Astrocyte (in vitro differentiated cells and primary cell): ENCODE results near the gene KLHDC10. TPM values are rescaled to one million over a fixed set of nuclear protein-coding genes. Genes with fewer than 3 reads are reported as not detected.

Experiments
- DNase-seq: peaks from one replicate; pipeline ENCODE4 v3.0.0-alpha.2; 2010; ENCODE audit warnings: low read depth
- FAIRE-seq: peaks from 2 replicates; lab custom pipeline; 2011; peaks lifted over from hg19 to GRCh38; lab: Jason Lieb, UNC
- H2AFZ ChIP-seq: 2 replicates; pipeline ENCODE4 v1.6.0; 2012; ENCODE audit warnings: low read depth, low read length, inconsistent platforms
- H3K27ac ChIP-seq: 2 replicates; pipeline ENCODE4 v1.5.1; 2011; ENCODE audit warnings: low read depth, low read length, inconsistent platforms
- H3K27me3 ChIP-seq: 2 replicates; pipeline ENCODE4 v1.6.0; 2011; ENCODE audit warnings: low read length, inconsistent platforms; ENCODE audit not compliant: insufficient read depth
- H3K36me3 ChIP-seq: 2 replicates; pipeline ENCODE4 v1.5.1; 2011; ENCODE audit warnings: low read length, inconsistent platforms; ENCODE audit not compliant: insufficient read depth
- H3K4me1 ChIP-seq: 2 replicates; pipeline ENCODE4 v1.5.1; 2011; ENCODE audit warnings: low read length, inconsistent platforms; ENCODE audit not compliant: insufficient read depth
- H3K4me2 ChIP-seq: 2 replicates; pipeline ENCODE4 v1.6.0; 2012; ENCODE audit warnings: low read length, inconsistent platforms
- H3K4me3 ChIP-seq: 2 replicates; pipeline ENCODE4 v1.5.1; 2011; ENCODE audit warnings: low read depth, mild to moderate bottlenecking, low read length, inconsistent platforms; ENCODE audit not compliant: insufficient read depth
- H3K79me2 ChIP-seq: 2 replicates; pipeline ENCODE4 v1.6.0; 2012; ENCODE audit warnings: mild to moderate bottlenecking, low read length, inconsistent platforms; ENCODE audit not compliant: insufficient read depth
- H3K9ac ChIP-seq: 2 replicates; pipeline ENCODE4 v1.6.0; 2012; ENCODE audit warnings: mild to moderate bottlenecking, low read length, inconsistent platforms
- H3K9me3 ChIP-seq: 2 replicates; pipeline ENCODE4 v1.5.1; 2012; ENCODE audit warnings: low read depth, mild to moderate bottlenecking, low read length, inconsistent platforms; ENCODE audit not compliant: insufficient read depth
- H4K20me1 ChIP-seq: 2 replicates; pipeline ENCODE4 v1.6.0; 2012; ENCODE audit warnings: low read length, inconsistent platforms; ENCODE audit not compliant: insufficient read depth
- H3K27ac Mint-ChIP-seq: one replicate; pipeline ENCODE4 v1.8.0; 2021; ENCODE audit warnings: mild to moderate bottlenecking, mixed read lengths; ENCODE audit not compliant: unreplicated experiment
- H3K27me3 Mint-ChIP-seq: one replicate; pipeline ENCODE4 v1.8.0; 2021; ENCODE audit warnings: low read depth, mixed read lengths; ENCODE audit not compliant: unreplicated experiment
- H3K36me3 Mint-ChIP-seq: one replicate; pipeline ENCODE4 v1.8.0; 2021; ENCODE audit warnings: low read depth, mixed read lengths; ENCODE audit not compliant: unreplicated experiment
- H3K4me1 Mint-ChIP-seq: one replicate; pipeline ENCODE4 v1.8.0; 2021; ENCODE audit warnings: low read depth, mixed read lengths; ENCODE audit not compliant: unreplicated experiment
- H3K4me3 Mint-ChIP-seq: one replicate; pipeline ENCODE4 v1.8.0; 2021; ENCODE audit warnings: mild to moderate bottlenecking, moderate library complexity, mixed read lengths; ENCODE audit not compliant: unreplicated experiment
- H3K9me3 Mint-ChIP-seq: one replicate; pipeline ENCODE4 v1.8.0; 2021; ENCODE audit warnings: mild to moderate bottlenecking, mixed read lengths; ENCODE audit not compliant: unreplicated experiment
- EZH2 ChIP-seq: IDR thresholded peaks from 2 replicates; pipeline ENCODE4 v1.6.1; 2012; ENCODE audit warnings: mild to moderate bottlenecking, low read length, inconsistent platforms; ENCODE audit not compliant: insufficient read depth
- total RNA-seq: library from RNA; stranded (reverse); gene quantifications from 2 replicates; pipeline ENCODE4 v1.2.1, GENCODE V29; 2021
- TF ChIP-seq, protein P1 (sequence below): IDR thresholded peaks from 2 replicates; pipeline ENCODE4 v1.5.1; 2011; ENCODE audit warnings: low read depth, mild to moderate bottlenecking, inconsistent platforms, low read length, moderate library complexity; ENCODE audit not compliant: insufficient read depth

The KLHDC10 gene
- total RNA-seq, 1 donor from 2014 or later = 33.2 TPM

DNA sequence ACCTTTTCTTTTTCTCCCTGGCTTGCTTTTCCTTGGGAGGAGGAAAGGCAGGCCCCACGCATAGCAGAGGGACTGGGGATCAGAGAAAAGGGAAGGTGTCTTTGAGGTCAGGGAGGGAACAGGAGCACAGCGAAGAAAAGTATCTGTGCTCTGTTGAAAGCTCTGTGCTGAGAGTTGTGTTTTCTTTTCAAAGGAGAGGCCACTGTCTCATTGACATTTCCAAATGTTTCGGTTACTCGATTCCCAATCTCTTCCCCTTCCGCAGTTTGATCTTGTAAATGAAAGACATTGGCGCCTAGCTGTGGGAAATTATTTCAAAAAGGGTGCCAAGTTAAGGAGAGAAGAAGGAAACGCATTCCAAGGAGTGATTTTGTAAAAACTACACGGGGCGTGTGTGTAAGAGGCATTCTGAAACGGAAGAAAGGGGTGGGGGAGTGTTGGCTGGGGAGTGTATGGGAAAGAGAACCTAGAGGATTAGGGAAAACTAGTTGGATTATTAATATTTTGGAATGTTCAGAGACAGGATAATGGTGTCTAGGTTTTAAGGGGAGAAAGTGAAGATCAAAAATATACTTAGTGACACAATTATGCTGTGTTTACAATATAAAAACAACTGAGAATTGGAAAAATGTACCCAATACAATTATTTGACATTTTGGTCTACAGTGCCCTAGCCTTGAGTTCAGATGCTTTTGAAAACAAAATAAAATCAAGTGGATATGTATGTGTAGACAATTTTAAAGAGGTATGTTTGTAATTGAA, 708 bp downstream of the KLHDC10 start:
- Histone ChIP-seq H3K4me3 (peak overlapping the region; percentile 87), H3K27ac (peak overlapping the region; percentile 29), H4K20me1 (peaks cover 18% of the 10 kb centered on the region), H3K79me2 (peaks cover 55% of the 10 kb centered on the region), H3K36me3 (no peaks in the 10 kb centered on the region), H3K4me2 (peak overlapping the region; percentile 93), H3K9me3 (no peaks in the 10 kb centered on the region), H3K9ac (peak overlapping the region; percentile 85), H3K27me3 (no peaks in the 10 kb centered on the region), H3K4me1 (peaks cover 12% of the 10 kb centered on the region), H2AFZ (peak overlapping the region; percentile 52)
- H3K27me3 Mint-ChIP-seq = no peaks in the 10 kb centered on the region
- peaks cover 7% of the 10 kb centered on the region for H3K4me1 Mint-ChIP-seq
- no peak for FAIRE-seq
- H3K27ac Mint-ChIP-seq = peak overlapping the region; percentile 93
- H3K36me3 Mint-ChIP-seq = no peaks in the 10 kb centered on the region
- DNase-seq = peak; percentile 9
- TF ChIP-seq, protein P1, sequence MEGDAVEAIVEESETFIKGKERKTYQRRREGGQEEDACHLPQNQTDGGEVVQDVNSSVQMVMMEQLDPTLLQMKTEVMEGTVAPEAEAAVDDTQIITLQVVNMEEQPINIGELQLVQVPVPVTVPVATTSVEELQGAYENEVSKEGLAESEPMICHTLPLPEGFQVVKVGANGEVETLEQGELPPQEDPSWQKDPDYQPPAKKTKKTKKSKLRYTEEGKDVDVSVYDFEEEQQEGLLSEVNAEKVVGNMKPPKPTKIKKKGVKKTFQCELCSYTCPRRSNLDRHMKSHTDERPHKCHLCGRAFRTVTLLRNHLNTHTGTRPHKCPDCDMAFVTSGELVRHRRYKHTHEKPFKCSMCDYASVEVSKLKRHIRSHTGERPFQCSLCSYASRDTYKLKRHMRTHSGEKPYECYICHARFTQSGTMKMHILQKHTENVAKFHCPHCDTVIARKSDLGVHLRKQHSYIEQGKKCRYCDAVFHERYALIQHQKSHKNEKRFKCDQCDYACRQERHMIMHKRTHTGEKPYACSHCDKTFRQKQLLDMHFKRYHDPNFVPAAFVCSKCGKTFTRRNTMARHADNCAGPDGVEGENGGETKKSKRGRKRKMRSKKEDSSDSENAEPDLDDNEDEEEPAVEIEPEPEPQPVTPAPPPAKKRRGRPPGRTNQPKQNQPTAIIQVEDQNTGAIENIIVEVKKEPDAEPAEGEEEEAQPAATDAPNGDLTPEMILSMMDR = no peak
- H3K9me3 Mint-ChIP-seq = no peaks in the 10 kb centered on the region
- peak overlapping the region; percentile 98 for H3K4me3 Mint-ChIP-seq

GRCh38 chr7:130071701-130072622, 1.6 kb downstream of the KLHDC10 start:
- Histone ChIP-seq H3K9me3 (no peaks in the 10 kb centered on the region), H3K4me3 (peak overlapping the region; percentile 87), H4K20me1 (peaks cover 20% of the 10 kb centered on the region), H3K9ac (peak overlapping the region; percentile 85), H3K79me2 (peaks cover 64% of the 10 kb centered on the region), H3K36me3 (no peaks in the 10 kb centered on the region), H3K27me3 (no peaks in the 10 kb centered on the region), H3K4me1 (peaks cover 12% of the 10 kb centered on the region), H3K4me2 (peak overlapping the region; percentile 93), H3K27ac (no peak overlapping the region), H2AFZ (no peak overlapping the region)
- H3K4me3 Mint-ChIP-seq = peak overlapping the region; percentile 98
- H3K4me1 Mint-ChIP-seq = peaks cover 7% of the 10 kb centered on the region
- no peaks in the 10 kb centered on the region for H3K36me3 Mint-ChIP-seq
- FAIRE-seq (peak; percentile 52), DNase-seq (peak; percentile 75)
- no peak for TF ChIP-seq EZH2
- TF ChIP-seq, protein P1 = peak; percentile 100
- no peak overlapping the region for H3K27ac Mint-ChIP-seq
- H3K27me3 Mint-ChIP-seq = no peaks in the 10 kb centered on the region
- no peaks in the 10 kb centered on the region for H3K9me3 Mint-ChIP-seq
